Peyer's patch (tissue), 4 donors: Measurements from ENCODE around the gene TNFRSF14.

Source experiments
- POLR2A ChIP-seq, 2 donors: fragments of 450-650 bp; IDR thresholded peaks; one replicate each; pipeline ENCODE4 v1.5.1; 2017; ENCODE audit warnings: antibody characterized with exemption in 2 of 2, mild to moderate bottlenecking in 2 of 2, moderate library complexity in 2 of 2
- TF ChIP-seq, protein P1 (sequence below), 6 experiments: fragments of 450-650 bp in 4 of 6; fragments of 200-600 bp in 2 of 6; sonication (generic) in 1 of 6; IDR thresholded peaks; one replicate each; pipeline ENCODE4 v1.5.1; 2017 to 2019; ENCODE audit warnings: antibody characterized with exemption in 6 of 6, mild to moderate bottlenecking in 3 of 6, moderate library complexity in 1 of 6

DNA sequence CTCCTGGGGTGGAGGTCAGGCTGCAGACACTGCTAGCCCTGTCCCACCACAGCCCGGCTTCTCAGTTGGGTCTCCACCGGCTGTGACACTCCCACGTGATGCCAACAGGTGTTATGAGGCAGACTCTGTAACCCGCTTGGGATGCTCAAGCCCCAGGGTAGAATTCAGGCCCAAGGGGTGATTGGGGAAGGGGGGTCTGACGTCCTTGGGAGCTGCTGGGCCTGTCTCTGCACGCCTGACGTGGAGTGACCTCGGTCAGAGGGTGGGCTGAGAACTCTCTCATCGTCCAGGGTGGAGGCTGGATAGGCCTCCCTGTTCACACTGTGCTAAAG is 18.4 kb upstream of the TNFRSF14 start:
- TF ChIP-seq, protein P1, sequence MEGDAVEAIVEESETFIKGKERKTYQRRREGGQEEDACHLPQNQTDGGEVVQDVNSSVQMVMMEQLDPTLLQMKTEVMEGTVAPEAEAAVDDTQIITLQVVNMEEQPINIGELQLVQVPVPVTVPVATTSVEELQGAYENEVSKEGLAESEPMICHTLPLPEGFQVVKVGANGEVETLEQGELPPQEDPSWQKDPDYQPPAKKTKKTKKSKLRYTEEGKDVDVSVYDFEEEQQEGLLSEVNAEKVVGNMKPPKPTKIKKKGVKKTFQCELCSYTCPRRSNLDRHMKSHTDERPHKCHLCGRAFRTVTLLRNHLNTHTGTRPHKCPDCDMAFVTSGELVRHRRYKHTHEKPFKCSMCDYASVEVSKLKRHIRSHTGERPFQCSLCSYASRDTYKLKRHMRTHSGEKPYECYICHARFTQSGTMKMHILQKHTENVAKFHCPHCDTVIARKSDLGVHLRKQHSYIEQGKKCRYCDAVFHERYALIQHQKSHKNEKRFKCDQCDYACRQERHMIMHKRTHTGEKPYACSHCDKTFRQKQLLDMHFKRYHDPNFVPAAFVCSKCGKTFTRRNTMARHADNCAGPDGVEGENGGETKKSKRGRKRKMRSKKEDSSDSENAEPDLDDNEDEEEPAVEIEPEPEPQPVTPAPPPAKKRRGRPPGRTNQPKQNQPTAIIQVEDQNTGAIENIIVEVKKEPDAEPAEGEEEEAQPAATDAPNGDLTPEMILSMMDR (IDR thresholded peaks at IDR 0.05): no peak
- TF ChIP-seq POLR2A (IDR thresholded peaks at IDR 0.05): no peak
